ENCODE data around the gene ELF4. TPM values are rescaled to one million over a fixed set of nuclear protein-coding genes. Genes with fewer than 3 reads are reported as not detected.

The ELF4 gene
- total RNA-seq, 1 experiment from 2014 or later, result 0.81 TPM

DNA sequence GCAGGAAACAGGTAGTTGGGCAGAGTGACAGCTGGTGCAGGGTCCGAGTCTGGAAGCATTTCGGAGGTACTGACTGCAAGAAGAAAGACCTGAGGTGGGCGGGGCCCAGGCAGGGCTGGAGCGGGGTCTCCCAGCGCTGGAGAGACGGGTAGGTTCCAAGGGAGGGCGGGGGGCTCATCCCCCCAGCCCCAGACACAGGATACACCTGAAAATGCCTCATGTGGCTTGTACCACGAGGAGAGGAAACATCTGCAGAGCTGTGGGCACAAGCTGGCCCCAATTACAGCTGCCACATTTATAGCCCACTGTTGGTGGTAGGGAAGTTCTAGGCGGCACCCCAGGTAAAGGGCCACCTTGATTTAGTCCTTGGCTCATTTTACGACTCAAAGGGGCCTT is 38.0 kb downstream of the ELF4 start:
- Histone ChIP-seq H4K8ac (replicated peaks; ENCODE audit: insufficient read length, low read depth, low read length) (no peak overlapping the region), H3K18ac (ENCODE audit: insufficient read length, low read depth, low read length) (no peak overlapping the region), H2BK5ac (ENCODE audit: insufficient read length, low read length) (no peak overlapping the region), H3K9me3 (ENCODE audit: control insufficient read depth, low read depth, low read length) (peaks cover 10% of the 10 kb centered on the region), H2BK15ac (ENCODE audit: low read depth, low read length) (no peak overlapping the region), H2AFZ (ENCODE audit: low read length) (no peak overlapping the region), H3K4ac (ENCODE audit: low read depth, low read length) (no peak overlapping the region), H3K9ac (ENCODE audit: extremely low read depth, insufficient read length, low read length) (no peak overlapping the region), H4K91ac (ENCODE audit: insufficient read length, low read depth, low read length) (no peak overlapping the region), H2BK20ac (ENCODE audit: low read depth, low read length, poor library complexity, severe bottlenecking) (no peak overlapping the region), H3T11ph (ENCODE audit: low read length) (no peak overlapping the region), H3K4me2 (ENCODE audit: insufficient read depth, insufficient read length, low read length) (no peak overlapping the region), H2AK5ac (ENCODE audit: insufficient read length, low read length) (no peak overlapping the region), H3K79me2 (ENCODE audit: insufficient read depth, low read length) (no peaks in the 10 kb centered on the region), H3K4me1 (ENCODE audit: insufficient read depth, low read length) (no peaks in the 10 kb centered on the region), H4K20me1 (ENCODE audit: control insufficient read depth, insufficient read depth, insufficient read length) (no peaks in the 10 kb centered on the region), H2BK12ac (ENCODE audit: insufficient read length, low read depth, low read length) (no peak overlapping the region), H3K79me1 (ENCODE audit: insufficient read depth, low read depth, low read length, poor library complexity, severe bottlenecking) (no peaks in the 10 kb centered on the region), H2BK120ac (ENCODE audit: low read depth, low read length, poor library complexity, severe bottlenecking) (no peak overlapping the region), H4K5ac (ENCODE audit: insufficient read length, low read depth, low read length) (no peak overlapping the region), H3K56ac (ENCODE audit: insufficient read length, low read depth, low read length) (no peak overlapping the region), H3K14ac (ENCODE audit: insufficient read depth, low read length) (no peak overlapping the region), H3K27me3 (ENCODE audit: insufficient read depth, low read length) (no peaks in the 10 kb centered on the region), H3K23ac (ENCODE audit: insufficient read length, low read depth, low read length) (no peak overlapping the region), H3K23me2 (ENCODE audit: insufficient read length, low read depth, low read length, poor library complexity, severe bottlenecking) (no peaks in the 10 kb centered on the region), H3K27ac (ENCODE audit: insufficient read length, low read depth, low read length) (no peak overlapping the region)
- TF ChIP-seq, protein P1, sequence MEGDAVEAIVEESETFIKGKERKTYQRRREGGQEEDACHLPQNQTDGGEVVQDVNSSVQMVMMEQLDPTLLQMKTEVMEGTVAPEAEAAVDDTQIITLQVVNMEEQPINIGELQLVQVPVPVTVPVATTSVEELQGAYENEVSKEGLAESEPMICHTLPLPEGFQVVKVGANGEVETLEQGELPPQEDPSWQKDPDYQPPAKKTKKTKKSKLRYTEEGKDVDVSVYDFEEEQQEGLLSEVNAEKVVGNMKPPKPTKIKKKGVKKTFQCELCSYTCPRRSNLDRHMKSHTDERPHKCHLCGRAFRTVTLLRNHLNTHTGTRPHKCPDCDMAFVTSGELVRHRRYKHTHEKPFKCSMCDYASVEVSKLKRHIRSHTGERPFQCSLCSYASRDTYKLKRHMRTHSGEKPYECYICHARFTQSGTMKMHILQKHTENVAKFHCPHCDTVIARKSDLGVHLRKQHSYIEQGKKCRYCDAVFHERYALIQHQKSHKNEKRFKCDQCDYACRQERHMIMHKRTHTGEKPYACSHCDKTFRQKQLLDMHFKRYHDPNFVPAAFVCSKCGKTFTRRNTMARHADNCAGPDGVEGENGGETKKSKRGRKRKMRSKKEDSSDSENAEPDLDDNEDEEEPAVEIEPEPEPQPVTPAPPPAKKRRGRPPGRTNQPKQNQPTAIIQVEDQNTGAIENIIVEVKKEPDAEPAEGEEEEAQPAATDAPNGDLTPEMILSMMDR (conservative IDR thresholded peaks at IDR 0.05), result no peak
- peaks cover 0 to 61% of the 10 kb centered on the region in 2 experiments; a peak in 2 of 5 replicates for H3K9me3 Mint-ChIP-seq
- H3K27me3 Mint-ChIP-seq (ENCODE audit: low read depth), result peaks cover 4% of the 10 kb centered on the region; the same call in 1 of the 2 replicates
- peaks cover 0 to 6% (median 0%) of the 10 kb centered on the region in 3 experiments; a peak in 4 of 7 replicates for H3K36me3 Mint-ChIP-seq (ENCODE audit: insufficient read depth in 1 of 3, low read depth in 3 of 3)
- H3K4me1 Mint-ChIP-seq, result no peaks in the 10 kb centered on the region
- no peak overlapping the region for H3K4me3 Mint-ChIP-seq
- no peak overlapping the region for H3K27ac Mint-ChIP-seq
- no CpG with 5 or more reads among the region's 10 CpGs for WGBS (ENCODE audit: extremely low coverage, insufficient read length, low lambda C conversion rate)
- no peak for DNase-seq

Measured in H9 (cell line).